IMR-90 (cell line): ENCODE measurements around the gene AJUBA. TPM values are rescaled to one million over a fixed set of nuclear protein-coding genes. Genes with fewer than 3 reads are reported as not detected.

ENCODE experiments used
- ATAC-seq: fragments of 200-7000 bp; cut with Tn5 transposase; 2 replicates; pipeline ENCODE4 v1.9.1; 2020; ENCODE audit warnings: low read depth, mild to moderate bottlenecking, moderate library complexity
- BruUV-seq: library from RNA; stranded (reverse); fragments of 400-500 nt; replicated peaks from 2 replicates; lab custom pipeline; 2021; lab: Mats Ljungman, UMichigan
- CTCF ChIA-PET: fragments of 300-600 bp; formaldehyde crosslinking; extraction: SDS; loops from one replicate; lab custom pipeline; 2021; ENCODE audit warnings: antibody characterized with exemption; lab: Yijun Ruan, JAX
- POLR2A ChIA-PET: fragments of 300-600 bp; sonication (Branson Sonifier 250); formaldehyde crosslinking; loops from one replicate; lab custom pipeline; 2022; ENCODE audit warnings: antibody characterized with exemption; ENCODE audit not compliant: unreplicated experiment; lab: Charles Lee
- DNase-seq: peaks from one replicate; pipeline ENCODE4 v3.0.0; 2013
- H2AFZ ChIP-seq: replicated peaks from 2 replicates; pipeline ENCODE3; 2013; ENCODE audit warnings: low read length, mild to moderate bottlenecking; ENCODE audit not compliant: poor library complexity
- H2AK5ac ChIP-seq: 2 replicates; pipeline ENCODE4 v1.6.1; 2013; ENCODE audit warnings: low read depth, low read length, inconsistent platforms
- H2AK9ac ChIP-seq: replicated peaks from 2 replicates; pipeline ENCODE3; 2013; ENCODE audit warnings: mild to moderate bottlenecking, low read depth, low read length, moderate library complexity; ENCODE audit not compliant: poor library complexity
- H2BK120ac ChIP-seq: 2 replicates; pipeline ENCODE4 v1.6.1; 2013; ENCODE audit warnings: low read depth, low read length, inconsistent platforms
- H2BK15ac ChIP-seq: 3 replicates; pipeline ENCODE4 v1.6.1; 2013; ENCODE audit warnings: low read depth, low read length, inconsistent platforms
- H2BK20ac ChIP-seq: 2 replicates; pipeline ENCODE4 v1.6.1; 2013; ENCODE audit warnings: low read depth, mild to moderate bottlenecking, inconsistent platforms, low read length, moderate library complexity
- H2BK5ac ChIP-seq: 2 replicates; pipeline ENCODE4 v1.6.1; 2013; ENCODE audit warnings: mild to moderate bottlenecking, low read depth, low read length, inconsistent platforms; ENCODE audit not compliant: poor library complexity, severe bottlenecking
- H3K14ac ChIP-seq: replicated peaks from 2 replicates; pipeline ENCODE4 v1.6.1; 2013; ENCODE audit warnings: low read depth, low read length, inconsistent platforms
- H3K18ac ChIP-seq: 2 replicates; pipeline ENCODE4 v1.6.1; 2013; ENCODE audit warnings: low read depth, low read length, control low read depth
- H3K23ac ChIP-seq: 2 replicates; pipeline ENCODE4 v1.6.1; 2013; ENCODE audit warnings: low read depth, low read length, inconsistent platforms
- H3K27ac ChIP-seq: 2 replicates; pipeline ENCODE4 v1.5.1; 2013; ENCODE audit warnings: mild to moderate bottlenecking, control low read depth, low read length; ENCODE audit not compliant: insufficient read depth
- H3K27me3 ChIP-seq: 2 replicates; pipeline ENCODE4 v1.6.1; 2013; ENCODE audit warnings: low read length; ENCODE audit not compliant: control insufficient read depth, insufficient read depth
- H3K36me3 ChIP-seq: 2 replicates; pipeline ENCODE4 v1.6.1; 2013; ENCODE audit warnings: low read length, mixed read lengths; ENCODE audit not compliant: control insufficient read depth, insufficient read depth
- H3K4ac ChIP-seq: 2 replicates; pipeline ENCODE4 v1.6.1; 2013; ENCODE audit warnings: low read depth, low read length, inconsistent platforms
- H3K4me1 ChIP-seq: 2 replicates; pipeline ENCODE4 v1.6.1; 2013; ENCODE audit warnings: low read length, mixed read lengths; ENCODE audit not compliant: control insufficient read depth, insufficient read depth
- H3K4me2 ChIP-seq: 2 replicates; pipeline ENCODE4 v1.6.1; 2013; ENCODE audit warnings: low read depth, mild to moderate bottlenecking, control low read depth, low read length, moderate library complexity
- H3K4me3 ChIP-seq: 2 replicates; pipeline ENCODE4 v1.5.1; 2013; ENCODE audit warnings: low read depth, mild to moderate bottlenecking, control low read depth, low read length, moderate library complexity; ENCODE audit not compliant: insufficient read depth
- H3K56ac ChIP-seq: 2 replicates; pipeline ENCODE4 v1.6.1; 2013; ENCODE audit warnings: low read length, inconsistent platforms; ENCODE audit not compliant: insufficient read depth; ENCODE audit errors: extremely low read depth
- H3K79me1 ChIP-seq, 2 experiments: 2 replicates each; pipeline ENCODE4 v1.6.1; 2013; ENCODE audit warnings: low read length in 2 of 2, inconsistent platforms in 1 of 2, low read depth in 1 of 2
- H3K9ac ChIP-seq: 2 replicates; pipeline ENCODE4 v1.6.1; 2013; ENCODE audit warnings: low read depth, low read length, control low read depth
- H3K9me1 ChIP-seq: 2 replicates; pipeline ENCODE4 v1.6.1; 2013; ENCODE audit warnings: low read length, inconsistent platforms; ENCODE audit not compliant: insufficient read depth
- H3K9me3 ChIP-seq: 2 replicates; pipeline ENCODE4 v1.6.1; 2013; ENCODE audit warnings: low read length; ENCODE audit not compliant: control insufficient read depth, insufficient read depth
- H4K20me1 ChIP-seq: 2 replicates; pipeline ENCODE4 v1.6.1; 2013; ENCODE audit warnings: low read length, inconsistent platforms; ENCODE audit not compliant: insufficient read depth
- H4K5ac ChIP-seq: 2 replicates; pipeline ENCODE4 v1.6.1; 2013; ENCODE audit warnings: mild to moderate bottlenecking, low read depth, low read length, control low read depth
- H4K8ac ChIP-seq, 2 experiments: 2 replicates each; pipeline ENCODE4 v1.6.1; 2013; ENCODE audit warnings: low read depth in 2 of 2, low read length in 2 of 2, control low read depth in 1 of 2, inconsistent platforms in 1 of 2
- H4K91ac ChIP-seq: 2 replicates; pipeline ENCODE4 v1.6.1; 2013; ENCODE audit warnings: low read depth, low read length, inconsistent platforms; ENCODE audit not compliant: insufficient read depth
- BHLHE40 ChIP-seq: fragments of 150-350 bp; IDR thresholded peaks from 2 replicates; pipeline ENCODE4 v1.6.1; 2016; ENCODE audit warnings: mild to moderate bottlenecking, low read depth, low read length
- CHD1 ChIP-seq: IDR thresholded peaks from 2 replicates; pipeline ENCODE4 v1.6.1; 2012; ENCODE audit warnings: low read depth, low read length, improper control_type of control experiment
- FOS ChIP-seq: fragments of 150-350 bp; IDR thresholded peaks from 2 replicates; pipeline ENCODE4 v1.6.1; 2016; ENCODE audit warnings: low read depth, low read length
- MXI1 ChIP-seq: IDR thresholded peaks from 2 replicates; pipeline ENCODE4 v1.6.1; 2012; ENCODE audit warnings: low read depth, mild to moderate bottlenecking, low read length, moderate library complexity, borderline replicate concordance
- WGBS, 2 experiments: methylation state at CpG; one replicate each; pipeline versions ENCODE4 v1.1.5 to v1.1.7; 2013; ENCODE audit warnings: missing lambda C conversion rate in 2 of 2; ENCODE audit not compliant: insufficient read length in 1 of 2; ENCODE audit errors: extremely low coverage in 2 of 2; 5-methylcytosine and 5-hydroxymethylcytosine counted together
- dilution Hi-C: fragments of 300-500 bp; cut with HindIII; formaldehyde crosslinking; loops from one replicate; pipeline ENCODE4 v1.14.3; 2018; ENCODE audit warnings: low sequenced_read_pairs; ENCODE audit not compliant: unreplicated experiment
- in situ Hi-C: fragments of 300-500 bp; cut with MboI; formaldehyde crosslinking; loops from 3 replicates; pipeline ENCODE4 v1.14.3; 2019; ENCODE audit warnings: low sequenced_read_pairs, inconsistent platforms, mixed read lengths
- intact Hi-C: fragments of 100-400 bp; cut with micrococcal nuclease; formaldehyde crosslinking; loops from 2 replicates; pipeline ENCODE4 v1.10.0; 2022
- polyA plus RNA-seq, 3 experiments: library from polyadenylated mRNA; depleted of rRNA; stranded (reverse); fragments of >200 nt; gene quantifications; 2 replicates each; pipeline ENCODE4 v1.2.3, GENCODE V29; 2012; ENCODE audit warnings: low replicate concordance in 1 of 3
- total RNA-seq: library from RNA; depleted of rRNA; stranded (reverse); fragments of >200 nt; gene quantifications from 2 replicates; pipeline ENCODE4 v1.2.3, GENCODE V29; 2012

Gene AJUBA
- total and polyA plus RNA-seq, 2 of the 4 experiments (the other 2 are of a cell fraction) = 46.4 to 67.6 TPM

GRCh38 chr14:22985894-22986507, 3.6 kb upstream of the AJUBA start:
- H3K56ac ChIP-seq = no peak overlapping the region
- H3K79me1 ChIP-seq = peaks cover 0 to 18% of the 10 kb centered on the region in 2 experiments; a peak in 2 of 4 replicates
- no peak overlapping the region for H2BK15ac ChIP-seq
- no peaks in the 10 kb centered on the region for H3K9me1 ChIP-seq
- H3K4me3 ChIP-seq = no peak overlapping the region
- H4K5ac ChIP-seq = no peak overlapping the region
- no peak for ATAC-seq
- no CpG with 5 or more reads among the region's 2 CpGs for WGBS, 2 experiments
- H3K9ac ChIP-seq = no peak overlapping the region
- H3K4ac ChIP-seq = no peak overlapping the region
- no peaks in the 10 kb centered on the region for H3K27me3 ChIP-seq
- no peak overlapping the region for H3K14ac ChIP-seq
- TF ChIP-seq CHD1 = no peak
- TF ChIP-seq FOS = no peak
- TF ChIP-seq BHLHE40 = no peak
- no peak for TF ChIP-seq MXI1
- H2BK120ac ChIP-seq = no peak overlapping the region
- dilution Hi-C loops (no loop called here), in situ Hi-C loops (no loop called here), intact Hi-C loops (loop anchor here (1.0 to 10.0 kb wide), 3 partner anchors 72 to 199 kb away; partner anchors contain the start of gene SLC7A8)
- H2AFZ ChIP-seq = no peak overlapping the region
- no peak overlapping the region for H2BK5ac ChIP-seq
- H4K20me1 ChIP-seq = no peaks in the 10 kb centered on the region
- H3K4me1 ChIP-seq = no peaks in the 10 kb centered on the region
- H3K36me3 ChIP-seq = no peaks in the 10 kb centered on the region
- no peak overlapping the region for H2AK5ac ChIP-seq
- no peak overlapping the region for H3K18ac ChIP-seq
- H3K4me2 ChIP-seq = no peak overlapping the region
- H3K27ac ChIP-seq = no peak overlapping the region
- no peak overlapping the region for H4K91ac ChIP-seq
- ChIA-PET POLR2A (interaction anchor here (0.7 to 1.4 kb wide), 4 partner anchors 8 to 109 kb away, joined by 3 to 12 read pairs (median 4); partner anchors contain the start of genes ACIN1 and C14orf119), CTCF (interaction anchor here (0.6 to 2.8 kb wide), 27 partner anchors 8 to 426 kb away, joined by 3 to 14 read pairs (median 4); partner anchors contain the start of genes CDH24 and PRMT5)
- BruUV-seq = no TSS peak
- no peak overlapping the region for H2BK20ac ChIP-seq
- no peak overlapping the region for H3K23ac ChIP-seq
- no peak overlapping the region for H4K8ac ChIP-seq
- no peaks in the 10 kb centered on the region for H3K9me3 ChIP-seq
- H2AK9ac ChIP-seq = no peak overlapping the region
- no peak for DNase-seq
